BE2C (cell line): Measurements from ENCODE around the gene FIG4.

ENCODE experiments used
- DNase-seq: peaks from one replicate; pipeline ENCODE4 v3.0.0-alpha.2; 2020
- H3K27me3 ChIP-seq: fragments of 250-450 bp; sonication (Bioruptor Pico); 2 replicates; pipeline ENCODE4 v1.5.1; 2020; ENCODE audit warnings: mild to moderate bottlenecking
- H3K36me3 ChIP-seq: fragments of 250-450 bp; sonication (Bioruptor Pico); 2 replicates; pipeline ENCODE4 v1.5.1; 2020; ENCODE audit warnings: mild to moderate bottlenecking
- H3K4me1 ChIP-seq: fragments of 250-450 bp; sonication (Bioruptor Pico); 2 replicates; pipeline ENCODE4 v1.5.1; 2020
- H3K4me3 ChIP-seq: 2 replicates; pipeline ENCODE4 v1.5.1; 2011; ENCODE audit warnings: low read depth, low read length
- H3K9me3 ChIP-seq: fragments of 250-450 bp; sonication (Bioruptor Pico); 2 replicates; pipeline ENCODE4 v1.5.1; 2020
- TF ChIP-seq, protein P1 (sequence below): IDR thresholded peaks from 2 replicates; pipeline ENCODE4 v1.5.1; 2012; ENCODE audit warnings: mild to moderate bottlenecking, low read depth, low read length

The FIG4 gene

DNA sequence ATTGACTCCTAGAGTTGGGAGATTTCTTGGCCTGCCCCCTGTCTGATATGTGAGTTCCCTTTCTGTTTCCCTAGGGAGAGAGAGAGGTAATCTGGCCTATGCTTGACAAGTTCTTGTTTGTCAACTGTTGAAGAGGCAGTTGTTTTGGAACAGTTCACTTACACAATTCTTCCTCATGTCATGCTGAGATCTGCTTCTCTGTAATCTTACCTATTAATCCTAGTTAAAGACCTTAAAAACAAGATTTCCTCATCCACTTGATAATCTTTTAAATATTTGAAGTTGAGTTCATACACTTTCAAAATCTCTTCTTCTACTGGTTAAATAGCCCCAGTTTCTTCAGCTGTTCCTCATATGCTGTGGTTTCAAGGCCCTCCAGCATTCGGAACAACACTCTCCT lies 89.9 kb downstream of the FIG4 start:
- H3K4me1 ChIP-seq = no peaks in the 10 kb centered on the region
- no peak for DNase-seq
- H3K27me3 ChIP-seq = no peaks in the 10 kb centered on the region
- TF ChIP-seq, protein P1, sequence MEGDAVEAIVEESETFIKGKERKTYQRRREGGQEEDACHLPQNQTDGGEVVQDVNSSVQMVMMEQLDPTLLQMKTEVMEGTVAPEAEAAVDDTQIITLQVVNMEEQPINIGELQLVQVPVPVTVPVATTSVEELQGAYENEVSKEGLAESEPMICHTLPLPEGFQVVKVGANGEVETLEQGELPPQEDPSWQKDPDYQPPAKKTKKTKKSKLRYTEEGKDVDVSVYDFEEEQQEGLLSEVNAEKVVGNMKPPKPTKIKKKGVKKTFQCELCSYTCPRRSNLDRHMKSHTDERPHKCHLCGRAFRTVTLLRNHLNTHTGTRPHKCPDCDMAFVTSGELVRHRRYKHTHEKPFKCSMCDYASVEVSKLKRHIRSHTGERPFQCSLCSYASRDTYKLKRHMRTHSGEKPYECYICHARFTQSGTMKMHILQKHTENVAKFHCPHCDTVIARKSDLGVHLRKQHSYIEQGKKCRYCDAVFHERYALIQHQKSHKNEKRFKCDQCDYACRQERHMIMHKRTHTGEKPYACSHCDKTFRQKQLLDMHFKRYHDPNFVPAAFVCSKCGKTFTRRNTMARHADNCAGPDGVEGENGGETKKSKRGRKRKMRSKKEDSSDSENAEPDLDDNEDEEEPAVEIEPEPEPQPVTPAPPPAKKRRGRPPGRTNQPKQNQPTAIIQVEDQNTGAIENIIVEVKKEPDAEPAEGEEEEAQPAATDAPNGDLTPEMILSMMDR = no peak
- no peaks in the 10 kb centered on the region for H3K9me3 ChIP-seq
- no peaks in the 10 kb centered on the region for H3K36me3 ChIP-seq
- H3K4me3 ChIP-seq = no peak overlapping the region

DNA sequence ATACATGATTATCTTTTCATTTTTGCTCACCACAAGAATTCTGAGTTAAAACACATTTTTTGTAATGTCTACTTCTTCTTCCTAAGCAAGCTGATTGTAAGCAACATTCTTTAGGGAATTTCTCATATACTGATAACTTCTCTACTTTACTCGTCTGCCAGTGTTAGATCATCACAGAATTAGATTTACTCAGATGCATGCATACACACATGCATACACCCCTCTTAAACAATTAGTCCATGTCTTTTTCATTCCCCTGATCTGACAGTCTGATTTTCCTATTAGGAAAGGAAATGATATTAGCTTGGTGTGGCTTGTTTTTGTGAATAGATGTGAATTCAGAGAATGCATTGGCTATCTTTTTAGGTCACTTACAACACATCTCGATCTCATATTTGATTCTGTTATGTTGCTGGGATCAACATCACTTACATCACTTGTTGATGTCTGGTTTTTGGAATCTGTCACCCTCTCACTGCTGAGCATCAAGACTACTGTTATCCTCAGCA lies 91.4 kb downstream of the FIG4 start:
- Histone ChIP-seq H3K4me1 (no peaks in the 10 kb centered on the region), H3K36me3 (no peaks in the 10 kb centered on the region), H3K4me3 (no peak overlapping the region), H3K27me3 (no peaks in the 10 kb centered on the region), H3K9me3 (no peaks in the 10 kb centered on the region)
- TF ChIP-seq, protein P1 = no peak
- DNase-seq = no peak

DNA sequence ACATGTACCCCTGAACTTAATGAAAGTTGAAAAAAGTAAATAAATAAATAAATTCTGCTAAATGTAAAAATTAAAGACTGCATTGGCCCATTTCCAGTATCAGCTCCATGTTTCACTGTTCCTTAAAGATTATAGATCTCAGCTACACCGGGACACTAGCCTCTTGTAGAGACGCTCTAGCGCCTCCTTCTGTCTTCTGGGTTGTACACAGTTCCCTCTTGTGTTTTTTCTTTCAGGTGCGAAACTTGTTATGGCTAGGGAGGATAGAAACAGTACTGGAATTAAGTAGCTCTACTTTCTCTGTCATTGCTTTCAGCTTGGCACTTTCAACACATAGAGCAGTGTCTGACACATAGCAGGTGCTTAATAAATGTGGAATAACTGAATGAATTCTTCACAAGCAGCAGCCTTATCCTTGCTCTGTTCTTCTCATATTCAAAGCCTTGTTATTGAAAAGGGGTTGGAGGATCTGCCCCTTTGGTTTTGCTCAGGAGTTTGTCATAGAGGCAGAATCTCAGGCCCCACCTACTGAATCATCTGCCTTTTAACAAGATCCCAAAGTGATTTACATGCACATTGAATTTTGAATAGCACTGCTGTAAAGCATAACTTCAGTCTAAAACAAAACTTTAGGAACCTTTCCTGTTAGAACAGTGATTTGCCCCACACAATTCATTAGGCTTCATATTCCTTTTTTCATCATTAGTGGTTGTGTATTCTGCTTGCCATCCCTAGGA lies 92.3 kb downstream of the FIG4 start:
- no peak for DNase-seq
- H3K4me1 ChIP-seq = no peaks in the 10 kb centered on the region
- H3K9me3 ChIP-seq = no peaks in the 10 kb centered on the region
- TF ChIP-seq, protein P1 = peak; percentile 38
- H3K27me3 ChIP-seq = no peaks in the 10 kb centered on the region
- H3K4me3 ChIP-seq = no peak overlapping the region
- no peaks in the 10 kb centered on the region for H3K36me3 ChIP-seq

DNA sequence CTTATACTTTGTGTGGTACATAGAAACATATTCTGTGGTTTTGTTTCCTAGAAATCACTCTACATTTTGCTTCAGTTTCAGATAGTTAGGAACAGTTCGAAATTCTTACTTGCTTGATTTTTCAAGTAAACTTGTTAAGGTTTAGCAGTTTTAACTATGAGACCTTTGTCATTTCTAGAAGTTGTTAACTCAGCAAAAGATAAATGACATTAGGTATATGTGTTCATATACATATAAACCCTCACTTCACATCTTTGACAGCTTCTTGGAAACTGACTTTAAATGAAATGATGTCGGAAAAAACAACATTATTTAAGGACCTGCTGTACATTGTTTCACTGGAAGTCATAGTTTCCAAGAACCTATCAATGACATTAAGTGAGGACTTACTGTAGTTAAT lies 96.2 kb downstream of the FIG4 start:
- Histone ChIP-seq H3K27me3 (no peaks in the 10 kb centered on the region), H3K36me3 (no peaks in the 10 kb centered on the region), H3K4me1 (no peaks in the 10 kb centered on the region), H3K4me3 (no peak overlapping the region), H3K9me3 (no peaks in the 10 kb centered on the region)
- TF ChIP-seq, protein P1 = no peak
- DNase-seq = no peak

DNA sequence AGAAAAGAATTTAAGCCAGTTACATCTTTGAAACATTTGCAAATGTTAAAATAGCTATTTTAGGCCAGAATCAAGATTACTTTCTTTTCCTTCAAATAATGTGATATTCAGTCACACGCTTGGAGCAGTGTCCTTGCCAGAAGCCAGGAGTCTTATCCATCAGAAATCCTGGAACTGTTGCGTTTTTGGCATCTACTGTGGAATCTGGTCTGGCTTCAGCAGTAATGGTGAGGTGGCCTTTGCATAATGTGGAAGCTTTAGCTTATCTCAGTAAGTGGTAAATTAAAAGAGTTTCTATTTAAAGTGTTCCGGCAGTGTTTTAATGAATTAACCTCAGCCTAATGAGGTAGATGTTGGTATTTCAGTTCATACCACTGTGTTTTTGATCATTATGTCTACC lies 97.6 kb downstream of the FIG4 start:
- no peak for DNase-seq
- H3K4me3 ChIP-seq = no peak overlapping the region
- TF ChIP-seq, protein P1 = no peak
- H3K9me3 ChIP-seq = no peaks in the 10 kb centered on the region
- H3K36me3 ChIP-seq = no peaks in the 10 kb centered on the region
- H3K27me3 ChIP-seq = no peaks in the 10 kb centered on the region
- H3K4me1 ChIP-seq = no peaks in the 10 kb centered on the region

DNA sequence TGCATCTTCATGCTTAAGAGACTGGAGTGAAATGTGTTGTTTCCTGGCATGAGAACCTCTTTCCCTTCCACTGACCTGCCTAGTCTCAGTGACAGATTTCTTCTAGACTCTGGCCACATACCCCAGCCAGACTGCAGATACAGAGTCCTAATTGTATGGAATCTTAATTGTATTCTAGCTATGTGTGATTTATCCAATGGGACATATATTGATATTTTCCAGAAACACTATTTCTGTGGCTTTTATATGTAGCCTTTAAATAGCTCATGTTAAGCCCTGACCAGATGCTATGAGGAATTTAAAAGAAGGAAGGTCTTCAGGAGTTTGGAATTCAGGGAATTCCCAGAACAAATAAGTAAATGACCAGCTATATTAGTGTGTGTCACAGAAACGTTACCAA lies 99.0 kb downstream of the FIG4 start:
- Histone ChIP-seq H3K27me3 (no peaks in the 10 kb centered on the region), H3K4me1 (no peaks in the 10 kb centered on the region; the same call in 1 of the 2 replicates), H3K36me3 (no peaks in the 10 kb centered on the region), H3K4me3 (no peak overlapping the region), H3K9me3 (no peaks in the 10 kb centered on the region)
- DNase-seq = no peak
- TF ChIP-seq, protein P1 = no peak
